Uterus (tissue), 4 donors: ENCODE results near the gene MPDU1. TPM values are rescaled to one million over a fixed set of nuclear protein-coding genes. Genes with fewer than 3 reads are reported as not detected.
A peak's percentile ranks its signal among the peaks of the same experiment; 100 is the strongest.

ENCODE experiments used
- DNase-seq, 2 donors: peaks; one replicate each; pipeline ENCODE4 v3.0.0-alpha.2; 2019 to 2020
- H3K27ac ChIP-seq, 2 donors: fragments of 200-600 bp; sonication (generic); 1 replicate in 1 of 2; 2 replicates in 1 of 2; pipeline ENCODE4 v1.5.1; 2016 to 2018
- H3K27me3 ChIP-seq, 2 donors: fragments of 200-600 bp; sonication (generic); one replicate each; pipeline ENCODE4 v1.5.1; 2018 to 2019; ENCODE audit warnings: control low read depth in 1 of 2
- H3K36me3 ChIP-seq, 2 donors: fragments of 200-600 bp; sonication (generic); one replicate each; pipeline ENCODE4 v1.5.1; 2019; ENCODE audit warnings: control low read depth in 1 of 2
- H3K4me1 ChIP-seq, 2 donors: fragments of 200-600 bp; sonication (generic); one replicate each; pipeline ENCODE4 v1.5.1; 2018 to 2019; ENCODE audit warnings: control low read depth in 1 of 2
- H3K4me3 ChIP-seq, 2 donors: fragments of 200-600 bp; sonication (generic); 1 replicate in 1 of 2; 2 replicates in 1 of 2; pipeline ENCODE4 v1.5.1; 2018 to 2019; ENCODE audit warnings: mild to moderate bottlenecking in 1 of 2
- H3K9me3 ChIP-seq, 2 donors: fragments of 200-600 bp; sonication (generic); one replicate each; pipeline ENCODE4 v1.5.1; 2019; ENCODE audit warnings: control low read depth in 1 of 2
- CTCF ChIP-seq, 4 experiments: fragments of 200-600 bp in 2 of 4; fragments of 450-650 bp in 2 of 4; sonication (generic) in 2 of 4; IDR thresholded peaks; one replicate each; pipeline ENCODE4 v1.5.1; 2016 to 2019; ENCODE audit warnings: antibody characterized with exemption in 4 of 4, mild to moderate bottlenecking in 2 of 4, moderate library complexity in 1 of 4
- POLR2A ChIP-seq, 2 donors: fragments of 450-650 bp; IDR thresholded peaks; one replicate each; pipeline ENCODE4 v1.6.1; 2016; ENCODE audit warnings: antibody characterized with exemption in 2 of 2, mild to moderate bottlenecking in 1 of 2, moderate library complexity in 1 of 2
- intact Hi-C: fragments of 100-400 bp; cut with DNase I; formaldehyde crosslinking; loops from one replicate; pipeline ENCODE4 v1.15.1; 2023; ENCODE audit warnings: low total_unique reads
- total RNA-seq, 4 donors: library from RNA; depleted of rRNA in 3 of 4; stranded (reverse); fragments of >200 nt in 3 of 4; gene quantifications; one replicate each; pipeline versions ENCODE4 v1.1.0 to v1.2.4, GENCODE V29; 2014 to 2023
- donor health status: DM: yes; HTN: yes; CAD: no.

The MPDU1 gene
- total RNA-seq = 10 to 100 TPM in 3 of 4 donors, 1 to 10 TPM in 1; 2.6 to 63.6 (median 35.0) TPM

DNA sequence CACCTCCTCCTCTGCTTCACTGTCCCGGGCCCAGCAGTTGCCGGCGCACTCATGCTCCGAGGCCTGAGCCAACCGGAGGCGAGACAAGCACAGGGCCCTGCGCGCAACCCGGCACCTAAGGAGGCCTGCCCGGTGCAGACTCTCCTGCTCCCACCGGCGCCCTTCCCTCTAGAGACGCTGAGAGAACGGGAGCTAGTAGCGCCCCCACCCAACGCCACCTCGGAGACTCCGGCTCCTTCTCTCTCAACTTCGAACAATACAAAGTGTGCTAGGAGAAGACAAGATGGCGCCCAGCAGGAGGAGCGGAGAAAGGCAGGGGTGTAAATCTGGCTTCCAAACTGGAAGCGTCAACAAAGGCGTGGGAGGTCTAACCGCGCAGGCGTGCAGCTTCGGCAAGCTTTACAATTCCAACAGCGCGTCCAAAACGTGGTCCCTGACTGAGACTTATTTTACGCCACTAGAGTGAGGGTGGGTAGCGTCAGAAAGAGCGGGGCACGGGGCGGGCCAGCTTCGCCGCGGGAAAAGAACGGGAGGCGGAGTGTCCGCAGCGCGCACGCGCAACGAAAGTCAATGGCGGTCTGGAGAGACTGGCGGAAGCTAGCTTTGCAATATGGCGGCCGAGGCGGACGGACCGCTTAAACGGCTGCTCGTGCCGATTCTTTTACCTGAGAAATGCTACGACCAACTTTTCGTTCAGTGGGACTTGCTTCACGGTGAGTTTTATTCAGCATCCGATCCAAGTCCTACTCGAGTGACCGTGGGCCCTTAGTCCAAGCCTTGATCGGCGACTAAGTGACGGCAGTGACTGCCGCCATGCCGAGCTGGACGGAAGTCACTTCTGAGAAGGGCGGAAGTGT, at the start of gene MPDU1:
Gene MPDU1 (plus strand): TSS at position 600 of the 857 bp plus-strand sequence. CDS start 11 bp downstream, at position 611.
- peaks cover 7% of the 10 kb centered on the region in 2 donors for H3K4me1 ChIP-seq

GRCh38 chr17:7538050-7538449, 45.6 kb upstream of the MPDU1 start:
- no peaks in the 10 kb centered on the region for H3K27me3 ChIP-seq
- intact Hi-C loops = no loop called here
- TF ChIP-seq POLR2A (IDR thresholded peaks at IDR 0.05) = no peak
- TF ChIP-seq CTCF (IDR thresholded peaks at IDR 0.05) = no peak
- H3K4me1 ChIP-seq = no peaks in the 10 kb centered on the region
- H3K9me3 ChIP-seq = no peaks in the 10 kb centered on the region
- no peak for DNase-seq
- H3K27ac ChIP-seq = no peak overlapping the region
- H3K4me3 ChIP-seq = no peak overlapping the region
- no peaks in the 10 kb centered on the region for H3K36me3 ChIP-seq

More for the DNA sequence above, at the start of gene MPDU1:
- peak in 2 of 4 experiments; percentile 18 to 27 for TF ChIP-seq CTCF (IDR thresholded peaks at IDR 0.05)
- TF ChIP-seq POLR2A (IDR thresholded peaks at IDR 0.05) = peak; percentile 60 to 73
- intact Hi-C loops = loop anchor here (10.0 kb wide), 1 partner anchor 229 kb away; the partner anchor contains the start of genes KCTD11 and TMEM95
- DNase-seq = peak; percentile 97 to 98
- Histone ChIP-seq H3K9me3 (no peaks in the 10 kb centered on the region), H3K27me3 (no peaks in the 10 kb centered on the region), H3K4me3 (peak within 1 kb of the TSS; percentile 64 to 66), H3K36me3 (no peaks in the 10 kb centered on the region), H3K27ac (peak within 1 kb of the TSS; percentile 96)

DNA sequence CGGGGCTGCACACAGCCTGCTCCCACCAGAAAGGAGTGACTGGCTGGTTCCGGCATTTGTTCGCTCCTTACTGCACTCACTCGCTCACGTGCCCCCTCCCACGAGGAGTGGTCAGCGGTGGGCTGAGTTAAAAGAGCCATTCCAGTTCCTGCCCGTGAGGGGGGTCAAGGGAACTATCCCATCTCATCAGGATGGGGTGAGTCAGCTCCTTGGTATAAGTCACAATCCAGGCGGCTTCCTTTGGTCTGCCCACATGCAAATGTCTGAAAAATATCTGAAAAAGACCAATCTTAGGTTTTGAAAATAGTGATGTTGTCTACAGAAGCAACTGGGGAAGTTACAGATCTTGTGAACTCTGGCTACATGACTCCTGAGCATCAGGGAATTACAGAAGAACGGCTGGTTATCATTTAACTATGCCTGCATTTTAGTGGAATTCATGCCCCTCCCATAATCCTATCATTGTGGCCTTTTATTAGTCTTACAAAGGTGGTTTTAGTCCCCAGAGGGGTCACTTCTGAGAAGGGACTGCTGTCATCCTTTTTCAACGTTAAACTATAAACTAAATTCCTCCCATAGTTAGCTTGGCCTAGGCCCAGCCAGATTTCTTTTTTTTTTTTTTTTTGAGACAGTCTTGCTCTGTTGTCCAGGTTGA, 44.6 kb upstream of the MPDU1 start:
- H3K27me3 ChIP-seq = no peaks in the 10 kb centered on the region
- H3K9me3 ChIP-seq = no peaks in the 10 kb centered on the region
- no peak for TF ChIP-seq CTCF (IDR thresholded peaks at IDR 0.05)
- TF ChIP-seq POLR2A (IDR thresholded peaks at IDR 0.05) = no peak
- H3K27ac ChIP-seq = no peak overlapping the region
- DNase-seq = no peak
- H3K4me3 ChIP-seq = no peak overlapping the region
- intact Hi-C loops = no loop called here
- H3K36me3 ChIP-seq = no peaks in the 10 kb centered on the region
- no peaks in the 10 kb centered on the region for H3K4me1 ChIP-seq

DNA sequence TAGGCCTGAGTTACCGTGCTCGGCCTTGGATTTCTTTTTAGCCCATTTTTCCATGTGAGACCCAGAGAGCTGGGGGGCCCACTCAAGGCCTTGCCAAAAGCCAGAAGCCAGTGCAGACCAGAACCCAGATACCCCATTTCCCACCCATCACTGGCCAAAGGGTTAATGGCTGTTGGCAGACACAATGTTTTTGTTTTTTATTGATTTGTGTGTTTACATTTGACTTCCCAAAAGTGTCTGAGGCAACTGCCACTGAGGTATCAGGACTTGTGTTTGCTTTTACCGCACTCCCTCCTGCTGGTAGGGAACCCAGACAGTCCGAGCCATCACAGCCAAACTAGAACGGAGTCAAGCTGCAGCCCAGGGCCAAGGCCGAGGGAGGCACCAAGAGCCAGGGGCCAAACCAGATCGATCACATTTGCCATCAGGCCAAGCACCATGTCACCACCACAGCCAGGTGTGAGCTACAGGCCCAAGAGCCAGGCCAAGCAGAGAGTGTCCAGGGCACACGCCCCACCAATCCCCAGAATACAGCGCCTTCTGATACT, 42.5 kb upstream of the MPDU1 start:
- Histone ChIP-seq H3K4me1 (no peaks in the 10 kb centered on the region), H3K9me3 (no peaks in the 10 kb centered on the region), H3K36me3 (no peaks in the 10 kb centered on the region), H3K4me3 (no peak overlapping the region), H3K27ac (no peak overlapping the region), H3K27me3 (no peaks in the 10 kb centered on the region)
- no peak for DNase-seq
- TF ChIP-seq POLR2A (IDR thresholded peaks at IDR 0.05) = no peak
- no peak for TF ChIP-seq CTCF (IDR thresholded peaks at IDR 0.05)
- intact Hi-C loops = no loop called here
